Psoas muscle (tissue), 8 donors: ENCODE data around the gene CEP135. TPM values are rescaled to one million over a fixed set of nuclear protein-coding genes. Genes with fewer than 3 reads are reported as not detected.
"Not testable (repeated sequence)": the region's sequence is repeated elsewhere in the genome, so short reads cannot be mapped to it uniquely, and the experiment has no call there.

Experiments
- ATAC-seq, 4 donors: fragments of 200-7000 bp; cut with Tn5 transposase; one replicate each; pipeline ENCODE4 v1.9.1; 2020; ENCODE audit warnings: moderate library complexity in 3 of 4, mild to moderate bottlenecking in 2 of 4
- DNase-seq, 2 donors: peaks; one replicate each; pipeline ENCODE4 v3.0.0-alpha.2; 2020
- H3K27ac ChIP-seq: fragments of 200-600 bp; one replicate; pipeline ENCODE4 v1.8.0; 2022
- H3K27me3 ChIP-seq, 3 donors: fragments of 200-600 bp in 1 of 3; one replicate each; pipeline versions ENCODE4 v1.6.1 to v1.8.0; 2013 to 2022; ENCODE audit warnings: low read length in 2 of 3, mild to moderate bottlenecking in 2 of 3, moderate library complexity in 1 of 3; ENCODE audit not compliant: insufficient read depth in 3 of 3
- H3K36me3 ChIP-seq, 2 donors: fragments of 200-600 bp in 1 of 2; one replicate each; pipeline versions ENCODE4 v1.6.1 to v1.8.0; 2013 to 2022; ENCODE audit warnings: low read depth in 1 of 2, mild to moderate bottlenecking in 1 of 2, moderate library complexity in 1 of 2; ENCODE audit not compliant: insufficient read depth in 1 of 2
- H3K4me1 ChIP-seq: fragments of 200-600 bp; one replicate; pipeline ENCODE4 v1.8.0; 2022
- H3K4me3 ChIP-seq: fragments of 200-600 bp; one replicate; pipeline ENCODE4 v1.8.0; 2022; ENCODE audit warnings: mild to moderate bottlenecking
- H3K9me3 ChIP-seq: fragments of 200-600 bp; one replicate; pipeline ENCODE4 v1.8.0; 2022
- WGBS, 3 donors: extraction: QIAGEN DNeasy Blood & Tissue Kit; methylation state at CpG; one replicate each; pipeline versions ENCODE4 v1.1.6 to v1.1.7; 2013; 5-methylcytosine and 5-hydroxymethylcytosine counted together
- intact Hi-C, 2 donors: fragments of 100-400 bp; cut with DNase I; formaldehyde crosslinking; loops; one replicate each; pipeline versions ENCODE4 v1.11.0 to v1.14.2; 2022
- polyA plus RNA-seq, 3 donors: library from polyadenylated mRNA; stranded (reverse); fragments of 200-250 nt; gene quantifications; one replicate each; pipeline ENCODE4 v1.2.3, GENCODE V29; 2013
- total RNA-seq, 4 donors: library from RNA; stranded (reverse); fragmentation: NEBNext Ultra II Directional in 2 of 4; extraction: Animal tissue kit (Norgen Biotek cat#: 25700) in 2 of 4; gene quantifications; one replicate each; pipeline versions ENCODE4 v1.2.1 to v1.2.4, GENCODE V29; 2021 to 2023
- TF ChIP-seq, protein P1 (sequence below): fragments of 200-600 bp; IDR thresholded peaks from one replicate; pipeline ENCODE4 v1.8.0; 2022; ENCODE audit warnings: antibody characterized with exemption
- donor health status: healthy with polysubstance abuse.
- donor health status: DM: no; HTN: no; CAD: no; lungs with moderate emphysema.
- donor health status: Bipolar disorder and iron deficiency.
- donor health status: healthy.
- donor health status: DM: yes; HTN: yes; CAD: no.
- donor health status: DM: no; HTN: no; CAD: no.
- donor health status: DM: no; HTN: no; CAD: no.
- donor health status: DM: yes; HTN: yes; CAD: no.

The CEP135 gene
- total and polyA plus RNA-seq, 7 donors = 0.55 to 2.0 (median 1.6) TPM

- Histone ChIP-seq H3K36me3 (no peaks in the 10 kb centered on the region), H3K4me1 (no peaks in the 10 kb centered on the region), H3K27me3 (no peaks in the 10 kb centered on the region), H3K9me3 (no peaks in the 10 kb centered on the region), H3K4me3 (no peak overlapping the region), H3K27ac (no peak overlapping the region)
- 80 to 91% (median 91%) methylated on average over 6 of the region's 6 CpGs for WGBS, 3 donors
- intact Hi-C loops = no loop called here
- DNase-seq = no peak
- TF ChIP-seq, protein P1, sequence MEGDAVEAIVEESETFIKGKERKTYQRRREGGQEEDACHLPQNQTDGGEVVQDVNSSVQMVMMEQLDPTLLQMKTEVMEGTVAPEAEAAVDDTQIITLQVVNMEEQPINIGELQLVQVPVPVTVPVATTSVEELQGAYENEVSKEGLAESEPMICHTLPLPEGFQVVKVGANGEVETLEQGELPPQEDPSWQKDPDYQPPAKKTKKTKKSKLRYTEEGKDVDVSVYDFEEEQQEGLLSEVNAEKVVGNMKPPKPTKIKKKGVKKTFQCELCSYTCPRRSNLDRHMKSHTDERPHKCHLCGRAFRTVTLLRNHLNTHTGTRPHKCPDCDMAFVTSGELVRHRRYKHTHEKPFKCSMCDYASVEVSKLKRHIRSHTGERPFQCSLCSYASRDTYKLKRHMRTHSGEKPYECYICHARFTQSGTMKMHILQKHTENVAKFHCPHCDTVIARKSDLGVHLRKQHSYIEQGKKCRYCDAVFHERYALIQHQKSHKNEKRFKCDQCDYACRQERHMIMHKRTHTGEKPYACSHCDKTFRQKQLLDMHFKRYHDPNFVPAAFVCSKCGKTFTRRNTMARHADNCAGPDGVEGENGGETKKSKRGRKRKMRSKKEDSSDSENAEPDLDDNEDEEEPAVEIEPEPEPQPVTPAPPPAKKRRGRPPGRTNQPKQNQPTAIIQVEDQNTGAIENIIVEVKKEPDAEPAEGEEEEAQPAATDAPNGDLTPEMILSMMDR = no peak
- ATAC-seq = no peak
Observed at GRCh38 chr4:56067826-56068225, 119.1 kb downstream of the CEP135 start.

DNA sequence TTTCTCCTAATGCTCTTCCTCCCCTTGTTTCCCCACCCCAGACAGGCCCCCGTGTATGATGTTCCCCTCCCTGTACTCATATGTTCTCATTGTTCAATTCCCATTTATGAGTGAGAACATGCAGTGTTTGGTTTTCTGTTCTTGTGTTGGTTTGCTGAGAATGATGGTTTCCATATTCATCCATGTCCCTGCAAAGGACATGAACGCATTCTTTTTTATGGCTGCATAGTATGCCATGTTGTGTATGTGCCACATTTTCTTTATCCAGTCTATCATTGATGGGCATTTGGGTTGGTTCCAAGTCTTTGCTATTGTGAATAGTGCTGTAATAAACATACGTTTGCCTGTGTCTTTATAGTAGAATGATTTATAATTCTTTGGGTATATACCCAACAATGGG lies 124.0 kb downstream of the CEP135 start:
- H3K9me3 ChIP-seq, intact Hi-C loops, H3K27me3 ChIP-seq, H3K4me3 ChIP-seq, H3K27ac ChIP-seq, DNase-seq, H3K4me1 ChIP-seq, ATAC-seq, H3K36me3 ChIP-seq: not testable (repeated sequence)
- 89 to 94% (median 90%) methylated on average over 3 of the region's 3 CpGs for WGBS, 3 donors

- H3K9me3 ChIP-seq = no peaks in the 10 kb centered on the region
Observed at GRCh38 chr4:56077676-56078075, 128.9 kb downstream of the CEP135 start.

DNA sequence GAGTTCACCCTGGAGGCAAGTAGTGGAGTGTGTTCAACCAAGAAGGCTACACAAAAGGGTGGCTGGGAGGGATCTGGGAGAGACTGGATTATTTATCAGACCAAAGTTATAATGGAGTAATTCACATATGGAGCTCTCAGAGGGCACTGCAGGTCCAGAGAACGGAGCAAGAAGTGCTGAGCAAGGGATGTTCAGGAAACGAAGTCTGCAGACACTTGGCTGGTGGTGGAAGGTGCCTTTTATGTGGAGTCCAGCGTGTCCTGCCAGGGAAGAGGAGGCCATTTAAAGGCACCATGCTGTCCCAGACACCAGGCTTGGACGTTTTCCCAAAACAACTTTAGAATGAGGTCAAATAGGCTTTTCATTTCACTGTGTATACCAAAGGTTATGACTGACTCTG lies 130.1 kb downstream of the CEP135 start:
- no peaks in the 10 kb centered on the region for H3K4me1 ChIP-seq
- no peak overlapping the region for H3K27ac ChIP-seq
- 41 to 54% (median 42%) methylated on average over 4 of the region's 4 CpGs for WGBS, 3 donors
- H3K9me3 ChIP-seq = no peaks in the 10 kb centered on the region
- intact Hi-C loops = no loop called here
- DNase-seq = no peak
- no peaks in the 10 kb centered on the region for H3K27me3 ChIP-seq
- TF ChIP-seq, protein P1 = no peak
- no peak for ATAC-seq
- no peaks in the 10 kb centered on the region for H3K36me3 ChIP-seq
- no peak overlapping the region for H3K4me3 ChIP-seq

More at GRCh38 chr4:56077676-56078075, 128.9 kb downstream of the CEP135 start:
- TF ChIP-seq, protein P1 = no peak
- Histone ChIP-seq H3K27ac (no peak overlapping the region), H3K36me3 (no peaks in the 10 kb centered on the region), H3K4me1 (no peaks in the 10 kb centered on the region), H3K4me3 (no peak overlapping the region), H3K27me3 (no peaks in the 10 kb centered on the region)
- no peak for DNase-seq
- 70 to 94% (median 90%) methylated on average over 2 of the region's 2 CpGs for WGBS, 3 donors
- no peak for ATAC-seq
- intact Hi-C loops = no loop called here

- ATAC-seq = no peak
- H3K27me3 ChIP-seq = no peaks in the 10 kb centered on the region
Observed at GRCh38 chr4:56080384-56080783, 131.6 kb downstream of the CEP135 start.

More at GRCh38 chr4:56080384-56080783, 131.6 kb downstream of the CEP135 start:
- no peaks in the 10 kb centered on the region for H3K9me3 ChIP-seq
- H3K4me3 ChIP-seq = no peak overlapping the region
- H3K27ac ChIP-seq = no peak overlapping the region
- H3K36me3 ChIP-seq = no peaks in the 10 kb centered on the region
- DNase-seq = no peak
- TF ChIP-seq, protein P1 = no peak
- intact Hi-C loops = no loop called here
- WGBS, 3 donors = 70 to 77% (median 76%) methylated on average over 4 of the region's 4 CpGs
- no peaks in the 10 kb centered on the region for H3K4me1 ChIP-seq
